Testis (tissue), 2 donors: ENCODE results near the gene MYO7A.

Experiments used
- POLR2A ChIP-seq: fragments of 450-650 bp; IDR thresholded peaks from one replicate; pipeline ENCODE4 v1.6.1; 2017; ENCODE audit warnings: antibody characterized with exemption, mild to moderate bottlenecking, moderate library complexity
- TF ChIP-seq, protein P1 (sequence below), 3 experiments: fragments of 450-650 bp in 2 of 3; fragments of 200-600 bp in 1 of 3; sonication (generic) in 1 of 3; IDR thresholded peaks; one replicate each; pipeline ENCODE4 v1.5.1; 2016 to 2019; ENCODE audit warnings: antibody characterized with exemption in 3 of 3, mild to moderate bottlenecking in 2 of 3, moderate library complexity in 1 of 3

DNA sequence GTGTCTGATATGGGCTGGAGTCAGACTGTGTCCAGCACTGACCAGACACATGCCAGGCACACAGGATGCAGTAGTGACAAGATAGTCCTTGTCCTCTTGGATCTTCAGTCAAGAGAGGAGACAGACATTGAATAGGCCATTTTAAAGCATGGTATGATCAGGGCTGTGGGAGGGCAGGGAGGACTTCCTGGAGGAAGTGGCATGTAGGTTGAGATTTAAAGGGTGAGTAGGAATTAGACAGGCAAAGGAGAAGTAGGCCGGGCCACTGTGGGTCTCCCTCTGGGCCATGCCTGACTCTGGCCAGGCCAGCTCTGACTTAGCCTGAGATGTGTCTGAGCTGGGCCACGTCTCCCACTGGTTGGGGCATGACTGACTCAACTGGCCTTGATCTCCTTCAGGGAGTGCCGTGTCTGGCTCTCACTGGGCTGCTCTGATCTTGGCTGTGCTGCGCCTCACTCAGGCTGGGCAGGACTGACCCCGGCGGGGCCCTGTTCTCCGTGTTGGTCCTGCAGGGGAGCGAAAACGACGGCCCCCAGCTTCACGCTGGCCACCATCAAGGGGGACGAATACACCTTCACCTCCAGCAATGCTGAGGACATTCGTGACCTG, 71.2 kb downstream of the MYO7A start:
- TF ChIP-seq, protein P1, sequence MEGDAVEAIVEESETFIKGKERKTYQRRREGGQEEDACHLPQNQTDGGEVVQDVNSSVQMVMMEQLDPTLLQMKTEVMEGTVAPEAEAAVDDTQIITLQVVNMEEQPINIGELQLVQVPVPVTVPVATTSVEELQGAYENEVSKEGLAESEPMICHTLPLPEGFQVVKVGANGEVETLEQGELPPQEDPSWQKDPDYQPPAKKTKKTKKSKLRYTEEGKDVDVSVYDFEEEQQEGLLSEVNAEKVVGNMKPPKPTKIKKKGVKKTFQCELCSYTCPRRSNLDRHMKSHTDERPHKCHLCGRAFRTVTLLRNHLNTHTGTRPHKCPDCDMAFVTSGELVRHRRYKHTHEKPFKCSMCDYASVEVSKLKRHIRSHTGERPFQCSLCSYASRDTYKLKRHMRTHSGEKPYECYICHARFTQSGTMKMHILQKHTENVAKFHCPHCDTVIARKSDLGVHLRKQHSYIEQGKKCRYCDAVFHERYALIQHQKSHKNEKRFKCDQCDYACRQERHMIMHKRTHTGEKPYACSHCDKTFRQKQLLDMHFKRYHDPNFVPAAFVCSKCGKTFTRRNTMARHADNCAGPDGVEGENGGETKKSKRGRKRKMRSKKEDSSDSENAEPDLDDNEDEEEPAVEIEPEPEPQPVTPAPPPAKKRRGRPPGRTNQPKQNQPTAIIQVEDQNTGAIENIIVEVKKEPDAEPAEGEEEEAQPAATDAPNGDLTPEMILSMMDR (IDR thresholded peaks at IDR 0.05): no peak
- no peak for TF ChIP-seq POLR2A
